ENCODE data around the gene YY1. TPM values are rescaled to one million over a fixed set of nuclear protein-coding genes. Genes with fewer than 3 reads are reported as not detected.

Gene YY1
- total and polyA plus RNA-seq, 2 of the 4 experiments (the other 2 are of a cell fraction) = 21.7 to 29.9 TPM

DNA sequence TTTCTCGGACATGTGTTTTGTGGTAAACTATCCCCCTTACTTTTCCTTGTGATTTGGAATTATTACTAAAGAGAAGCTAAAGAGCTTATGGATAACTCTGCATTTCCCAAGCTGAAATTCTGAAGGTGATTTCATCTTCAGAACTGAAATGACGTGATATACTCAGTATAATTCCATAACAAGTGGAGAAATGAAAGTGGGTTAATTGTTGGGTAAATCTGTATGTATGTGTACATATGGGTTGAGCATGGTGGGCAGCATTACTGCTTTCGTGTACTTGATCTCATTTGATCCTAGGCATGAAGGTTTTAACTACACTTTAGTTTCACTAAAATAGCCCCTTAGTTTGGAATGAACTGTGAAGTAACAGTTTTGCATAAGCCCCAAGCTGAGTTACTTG, 4.1 kb downstream of the YY1 start:
- WGBS, 2 experiments (ENCODE audit: extremely low coverage in 2 of 2, insufficient read length in 1 of 2) = no CpG with 5 or more reads among the region's 3 CpGs
- H3K4me3 ChIP-seq (ENCODE audit: insufficient read depth, low read depth, low read length) = no peak overlapping the region
- intact Hi-C loops (cut with micrococcal nuclease) (no loop called here), in situ Hi-C loops (cut with MboI; ENCODE audit: low sequenced_read_pairs) (no loop called here), dilution Hi-C loops (cut with HindIII; ENCODE audit: low sequenced_read_pairs, unreplicated experiment) (no loop called here)
- H2BK20ac ChIP-seq (ENCODE audit: low read depth, low read length) = no peak overlapping the region
- no peaks in the 10 kb centered on the region for H3K27me3 ChIP-seq (ENCODE audit: control insufficient read depth, insufficient read depth, low read length)
- H2BK120ac ChIP-seq (ENCODE audit: low read depth, low read length) = no peak overlapping the region
- no peak overlapping the region for H3K4ac ChIP-seq (ENCODE audit: low read depth, low read length)
- no peak overlapping the region for H2BK5ac ChIP-seq (ENCODE audit: low read depth, low read length, poor library complexity, severe bottlenecking)
- no peak overlapping the region for H3K14ac ChIP-seq (replicated peaks; ENCODE audit: low read depth, low read length)
- no peak for TF ChIP-seq SMC3 (IDR thresholded peaks at IDR 0.05; ENCODE audit: low read depth, low read length)
- TF ChIP-seq, protein P1, sequence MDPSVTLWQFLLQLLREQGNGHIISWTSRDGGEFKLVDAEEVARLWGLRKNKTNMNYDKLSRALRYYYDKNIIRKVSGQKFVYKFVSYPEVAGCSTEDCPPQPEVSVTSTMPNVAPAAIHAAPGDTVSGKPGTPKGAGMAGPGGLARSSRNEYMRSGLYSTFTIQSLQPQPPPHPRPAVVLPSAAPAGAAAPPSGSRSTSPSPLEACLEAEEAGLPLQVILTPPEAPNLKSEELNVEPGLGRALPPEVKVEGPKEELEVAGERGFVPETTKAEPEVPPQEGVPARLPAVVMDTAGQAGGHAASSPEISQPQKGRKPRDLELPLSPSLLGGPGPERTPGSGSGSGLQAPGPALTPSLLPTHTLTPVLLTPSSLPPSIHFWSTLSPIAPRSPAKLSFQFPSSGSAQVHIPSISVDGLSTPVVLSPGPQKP (IDR thresholded peaks at IDR 0.05; ENCODE audit: borderline replicate concordance, low read depth, low read length) = no peak
- TF ChIP-seq, protein P2, sequence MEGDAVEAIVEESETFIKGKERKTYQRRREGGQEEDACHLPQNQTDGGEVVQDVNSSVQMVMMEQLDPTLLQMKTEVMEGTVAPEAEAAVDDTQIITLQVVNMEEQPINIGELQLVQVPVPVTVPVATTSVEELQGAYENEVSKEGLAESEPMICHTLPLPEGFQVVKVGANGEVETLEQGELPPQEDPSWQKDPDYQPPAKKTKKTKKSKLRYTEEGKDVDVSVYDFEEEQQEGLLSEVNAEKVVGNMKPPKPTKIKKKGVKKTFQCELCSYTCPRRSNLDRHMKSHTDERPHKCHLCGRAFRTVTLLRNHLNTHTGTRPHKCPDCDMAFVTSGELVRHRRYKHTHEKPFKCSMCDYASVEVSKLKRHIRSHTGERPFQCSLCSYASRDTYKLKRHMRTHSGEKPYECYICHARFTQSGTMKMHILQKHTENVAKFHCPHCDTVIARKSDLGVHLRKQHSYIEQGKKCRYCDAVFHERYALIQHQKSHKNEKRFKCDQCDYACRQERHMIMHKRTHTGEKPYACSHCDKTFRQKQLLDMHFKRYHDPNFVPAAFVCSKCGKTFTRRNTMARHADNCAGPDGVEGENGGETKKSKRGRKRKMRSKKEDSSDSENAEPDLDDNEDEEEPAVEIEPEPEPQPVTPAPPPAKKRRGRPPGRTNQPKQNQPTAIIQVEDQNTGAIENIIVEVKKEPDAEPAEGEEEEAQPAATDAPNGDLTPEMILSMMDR (conservative IDR thresholded peaks at IDR 0.05; ENCODE audit: low read depth, low read length) = no peak
- no peak for TF ChIP-seq NFE2L2 (IDR thresholded peaks at IDR 0.05; ENCODE audit: low read depth, low read length)
- no peak for TF ChIP-seq RCOR1 (IDR thresholded peaks at IDR 0.05; ENCODE audit: insufficient replicate concordance, low read length)
- TF ChIP-seq MAZ (IDR thresholded peaks at IDR 0.05; ENCODE audit: borderline replicate concordance, low read depth, low read length) = no peak
- no peak for TF ChIP-seq MXI1 (IDR thresholded peaks at IDR 0.05; ENCODE audit: borderline replicate concordance, low read depth, low read length)
- TF ChIP-seq BHLHE40 (IDR thresholded peaks at IDR 0.05; ENCODE audit: low read depth, low read length) = no peak
- TF ChIP-seq, protein P3, sequence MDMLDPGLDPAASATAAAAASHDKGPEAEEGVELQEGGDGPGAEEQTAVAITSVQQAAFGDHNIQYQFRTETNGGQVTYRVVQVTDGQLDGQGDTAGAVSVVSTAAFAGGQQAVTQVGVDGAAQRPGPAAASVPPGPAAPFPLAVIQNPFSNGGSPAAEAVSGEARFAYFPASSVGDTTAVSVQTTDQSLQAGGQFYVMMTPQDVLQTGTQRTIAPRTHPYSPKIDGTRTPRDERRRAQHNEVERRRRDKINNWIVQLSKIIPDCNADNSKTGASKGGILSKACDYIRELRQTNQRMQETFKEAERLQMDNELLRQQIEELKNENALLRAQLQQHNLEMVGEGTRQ (IDR thresholded peaks at IDR 0.05; ENCODE audit: low read depth, low read length) = no peak
- no peak for TF ChIP-seq CHD1 (IDR thresholded peaks at IDR 0.05; ENCODE audit: low read depth, low read length)
- no peak for TF ChIP-seq FOS (IDR thresholded peaks at IDR 0.05; ENCODE audit: low read depth, low read length)
- no peak for TF ChIP-seq POLR2A (IDR thresholded peaks at IDR 0.05; ENCODE audit: low read depth, low read length)
- TF ChIP-seq MAFK (IDR thresholded peaks at IDR 0.05; ENCODE audit: low read depth, low read length) = no peak
- TF ChIP-seq CEBPB (IDR thresholded peaks at IDR 0.05; ENCODE audit: low read depth, low read length) = no peak
- no peak for TF ChIP-seq RFX5 (IDR thresholded peaks at IDR 0.05; ENCODE audit: low read depth, low read length)
- no peak overlapping the region for H2AFZ ChIP-seq (replicated peaks; ENCODE audit: low read length, poor library complexity)
- no peak for DNase-seq
- H3K9me1 ChIP-seq (ENCODE audit: insufficient read depth, low read length) = peaks cover 11% of the 10 kb centered on the region
- no peak overlapping the region for H2AK9ac ChIP-seq (replicated peaks; ENCODE audit: low read depth, low read length, poor library complexity)
- peaks cover 0 to 24% of the 10 kb centered on the region in 2 experiments; a peak in 3 of 4 replicates for H3K79me1 ChIP-seq (ENCODE audit: low read depth in 1 of 2, low read length in 2 of 2)
- H3K36me3 ChIP-seq (ENCODE audit: control insufficient read depth, insufficient read depth, low read length) = peaks cover 2% of the 10 kb centered on the region; the same call in 1 of the 2 replicates
- ChIA-PET CTCF (interaction anchor here (0.7 kb wide), 1 partner anchor 481 kb away, joined by 3 read pairs; no protein-coding TSS in a partner anchor), POLR2A (ENCODE audit: unreplicated experiment) (no interaction called here)
- no peak overlapping the region for H4K8ac ChIP-seq (ENCODE audit: low read depth in 2 of 2, low read length in 2 of 2)
- no peak overlapping the region for H3K18ac ChIP-seq (ENCODE audit: low read depth, low read length)
- no peak overlapping the region for H2AK5ac ChIP-seq (ENCODE audit: low read depth, low read length)
- no TSS peak for BruUV-seq (replicated peaks)
- H4K5ac ChIP-seq (ENCODE audit: low read depth, low read length) = no peak overlapping the region
- ATAC-seq (ENCODE audit: low read depth) = no peak
- H3K23ac ChIP-seq (ENCODE audit: low read depth, low read length) = peak overlapping the region; percentile 82; the same call in 1 of the 2 replicates
- no peak overlapping the region for H3K9ac ChIP-seq (ENCODE audit: low read depth, low read length)
- H4K91ac ChIP-seq (ENCODE audit: insufficient read depth, low read depth, low read length) = no peak overlapping the region
- peaks cover 13% of the 10 kb centered on the region for H3K4me1 ChIP-seq (ENCODE audit: control insufficient read depth, insufficient read depth, low read length)
- H3K9me3 ChIP-seq (ENCODE audit: control insufficient read depth, insufficient read depth, low read length) = no peaks in the 10 kb centered on the region
- H3K4me2 ChIP-seq (ENCODE audit: low read depth, low read length) = no peak overlapping the region
- no peak overlapping the region for H3K27ac ChIP-seq (ENCODE audit: insufficient read depth, low read length)
- H4K20me1 ChIP-seq (ENCODE audit: insufficient read depth, low read length) = peaks cover 85% of the 10 kb centered on the region
- no peak overlapping the region for H3K56ac ChIP-seq (ENCODE audit: extremely low read depth, insufficient read depth, low read length)
- no peak overlapping the region for H2BK15ac ChIP-seq (ENCODE audit: low read depth, low read length)
